Globus pallidus (tissue), 1 donor: Measurements from ENCODE around the gene C10orf105.
A peak's percentile ranks its signal among the peaks of the same experiment; 100 is the strongest.

Source experiments
- DNase-seq: peaks from one replicate; pipeline ENCODE4 v3.0.0-alpha.2; 2015; ENCODE audit warnings: low spot score

The C10orf105 gene

DNA sequence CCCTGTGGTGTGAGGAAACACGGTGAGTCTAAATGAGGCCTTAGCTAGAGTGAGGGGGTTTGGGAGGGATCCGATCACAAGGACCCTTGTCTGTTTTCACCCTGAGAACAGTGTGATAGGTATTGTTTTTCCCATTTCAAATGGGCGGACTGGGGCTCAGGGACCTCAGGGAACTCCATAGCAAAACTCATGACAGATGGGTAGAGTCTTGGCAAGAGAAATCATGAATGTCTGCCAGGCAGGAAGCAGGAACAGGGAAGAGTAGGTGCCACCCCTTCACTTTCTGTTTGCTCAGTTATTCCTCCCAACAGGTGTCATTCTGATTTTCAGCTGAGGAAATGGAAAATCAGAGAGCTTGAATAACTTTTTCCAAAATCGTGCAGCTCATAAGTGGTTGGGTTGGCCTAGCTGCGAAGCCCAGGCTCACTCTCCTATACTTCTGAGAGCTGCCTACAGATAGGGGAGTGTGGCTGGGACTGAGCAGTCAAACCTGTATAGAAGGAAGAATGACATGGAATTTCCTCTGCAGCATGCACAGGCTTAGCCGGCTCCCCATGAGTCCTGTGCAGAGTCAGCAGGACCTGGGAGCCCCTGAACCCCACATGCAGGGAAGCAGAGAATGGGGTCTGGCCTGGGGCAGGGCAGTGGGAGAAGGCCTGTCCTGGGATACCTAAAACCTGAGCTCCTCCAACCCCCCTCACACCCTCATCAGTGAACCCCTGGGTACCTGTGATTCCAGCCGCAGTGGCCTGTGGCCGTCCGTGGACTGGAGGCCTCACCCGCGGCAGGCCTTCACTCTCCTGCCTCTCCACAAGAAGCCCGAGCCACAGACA, 17.6 kb upstream of the C10orf105 start:
- no peak for DNase-seq

DNA sequence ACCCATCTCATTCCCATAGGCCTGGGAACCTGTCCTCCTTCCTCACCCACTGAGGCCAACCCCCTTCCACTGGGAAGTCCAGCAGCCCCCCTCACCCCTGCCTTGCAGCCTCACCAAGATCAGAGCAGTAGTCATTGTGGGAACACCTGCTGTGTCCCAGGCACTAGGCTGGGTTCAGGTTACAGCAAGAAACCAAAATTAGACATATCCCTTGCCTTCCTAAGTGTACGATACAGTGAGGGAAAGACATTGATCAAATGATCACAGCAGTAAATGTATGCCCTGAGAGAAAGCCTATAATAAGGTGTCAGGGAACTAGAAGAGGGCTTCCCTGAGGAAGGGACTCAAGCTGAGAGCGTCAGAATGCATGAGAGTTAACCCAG, 17.0 kb upstream of the C10orf105 start:
- no peak for DNase-seq

DNA sequence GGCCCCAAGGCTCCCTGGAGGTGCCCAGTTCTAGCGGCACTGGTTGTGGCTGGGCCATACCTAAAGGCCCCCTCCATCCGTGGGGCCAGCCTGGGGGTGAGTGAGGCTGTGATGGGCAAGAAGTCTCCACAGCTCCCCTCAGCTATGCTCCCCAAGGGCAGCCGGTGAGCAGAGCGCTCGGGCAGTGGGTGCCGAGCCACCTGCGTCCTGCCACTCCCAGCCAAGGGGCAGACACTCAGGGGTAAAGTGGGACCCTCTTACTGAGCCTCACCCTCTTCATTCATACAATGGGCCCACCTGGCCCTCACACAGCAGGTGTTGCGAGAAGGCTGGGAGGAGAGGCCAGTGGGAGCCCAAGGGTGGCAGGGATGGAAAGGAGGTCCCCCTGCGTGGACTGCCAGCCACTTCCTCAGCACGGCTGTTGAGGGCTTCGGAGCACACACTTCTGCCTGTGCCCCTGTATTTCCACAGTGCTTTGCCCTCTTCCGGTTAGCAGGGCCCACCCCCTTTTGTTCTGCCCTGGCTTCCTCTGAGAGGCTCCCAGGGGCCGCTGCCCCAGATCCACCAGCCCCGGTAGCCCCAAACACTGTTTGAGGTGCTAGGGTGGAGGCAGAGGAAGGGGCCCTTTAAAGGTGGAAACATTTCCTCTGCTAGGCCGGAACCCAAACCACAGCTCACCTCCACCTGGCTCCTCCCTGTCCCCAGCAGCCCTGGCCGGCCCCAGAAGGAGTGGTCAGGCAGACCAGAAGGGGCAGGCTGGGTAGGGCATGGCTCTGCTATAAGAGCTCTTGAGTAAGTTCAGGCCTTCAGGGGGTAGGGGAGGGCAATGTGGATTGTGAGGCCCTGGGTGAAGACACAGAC, 16.4 kb upstream of the C10orf105 start:
- no peak for DNase-seq

DNA sequence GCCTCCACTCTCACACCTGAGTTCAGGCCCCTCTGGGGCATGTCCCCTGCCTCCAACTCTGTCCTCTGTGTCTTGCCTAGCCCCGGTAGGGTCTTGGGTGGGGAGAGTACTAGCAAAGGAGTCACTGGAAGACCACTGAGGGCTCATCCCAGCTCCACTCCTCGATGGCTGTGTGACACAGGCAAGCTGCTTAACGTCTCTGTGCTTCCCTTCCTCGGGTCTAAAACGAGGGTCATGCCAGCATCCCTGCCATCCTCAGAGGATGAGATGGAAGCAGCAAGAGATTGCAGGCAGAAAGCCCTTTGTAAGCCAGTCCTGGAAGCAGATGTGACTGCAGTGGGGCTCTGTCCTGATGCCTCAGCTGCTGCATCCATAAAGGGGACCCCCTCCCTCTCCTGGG, 15.2 kb upstream of the C10orf105 start:
- DNase-seq = no peak

DNA sequence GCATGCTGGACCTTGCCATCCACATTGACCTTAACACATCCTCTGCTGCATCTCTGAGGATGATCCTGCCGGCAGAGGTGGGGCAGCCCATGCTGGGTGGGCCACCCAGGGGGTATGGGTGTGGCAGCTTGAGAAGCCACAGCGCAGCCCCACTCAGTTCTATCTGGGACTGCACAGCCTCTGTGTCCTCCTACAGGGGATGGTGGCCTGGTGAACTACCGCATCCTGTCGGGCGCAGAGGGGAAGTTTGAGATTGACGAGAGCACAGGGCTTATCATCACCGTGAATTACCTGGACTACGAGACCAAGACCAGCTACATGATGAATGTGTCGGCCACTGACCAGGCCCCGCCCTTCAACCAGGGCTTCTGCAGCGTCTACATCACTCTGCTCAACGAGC, 12.2 kb upstream of the C10orf105 start:
- DNase-seq = no peak

DNA sequence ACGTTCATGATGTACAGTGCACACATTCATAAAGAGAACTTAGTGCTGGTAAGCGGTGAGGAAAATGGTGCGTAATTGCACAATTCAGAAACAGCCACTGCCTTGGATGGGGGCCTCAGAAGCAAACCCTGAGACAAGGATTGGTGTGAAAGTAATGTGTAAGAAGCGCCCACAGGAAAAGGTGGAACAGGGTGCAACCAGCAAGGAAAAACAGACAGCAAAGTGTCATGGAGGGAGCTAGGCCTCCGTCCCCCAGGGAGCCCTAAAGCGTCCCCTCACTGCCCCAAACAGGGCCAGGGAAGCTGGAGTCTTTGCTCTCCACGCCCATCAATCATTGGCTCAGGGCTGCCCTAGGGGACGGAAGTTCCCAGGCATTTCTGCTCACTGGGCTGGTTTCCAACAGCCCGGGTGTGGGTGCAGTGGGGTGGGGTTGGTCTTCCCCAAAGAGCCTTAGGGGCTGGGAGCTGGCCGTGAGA, 9.6 kb upstream of the C10orf105 start:
- DNase-seq = no peak

DNA sequence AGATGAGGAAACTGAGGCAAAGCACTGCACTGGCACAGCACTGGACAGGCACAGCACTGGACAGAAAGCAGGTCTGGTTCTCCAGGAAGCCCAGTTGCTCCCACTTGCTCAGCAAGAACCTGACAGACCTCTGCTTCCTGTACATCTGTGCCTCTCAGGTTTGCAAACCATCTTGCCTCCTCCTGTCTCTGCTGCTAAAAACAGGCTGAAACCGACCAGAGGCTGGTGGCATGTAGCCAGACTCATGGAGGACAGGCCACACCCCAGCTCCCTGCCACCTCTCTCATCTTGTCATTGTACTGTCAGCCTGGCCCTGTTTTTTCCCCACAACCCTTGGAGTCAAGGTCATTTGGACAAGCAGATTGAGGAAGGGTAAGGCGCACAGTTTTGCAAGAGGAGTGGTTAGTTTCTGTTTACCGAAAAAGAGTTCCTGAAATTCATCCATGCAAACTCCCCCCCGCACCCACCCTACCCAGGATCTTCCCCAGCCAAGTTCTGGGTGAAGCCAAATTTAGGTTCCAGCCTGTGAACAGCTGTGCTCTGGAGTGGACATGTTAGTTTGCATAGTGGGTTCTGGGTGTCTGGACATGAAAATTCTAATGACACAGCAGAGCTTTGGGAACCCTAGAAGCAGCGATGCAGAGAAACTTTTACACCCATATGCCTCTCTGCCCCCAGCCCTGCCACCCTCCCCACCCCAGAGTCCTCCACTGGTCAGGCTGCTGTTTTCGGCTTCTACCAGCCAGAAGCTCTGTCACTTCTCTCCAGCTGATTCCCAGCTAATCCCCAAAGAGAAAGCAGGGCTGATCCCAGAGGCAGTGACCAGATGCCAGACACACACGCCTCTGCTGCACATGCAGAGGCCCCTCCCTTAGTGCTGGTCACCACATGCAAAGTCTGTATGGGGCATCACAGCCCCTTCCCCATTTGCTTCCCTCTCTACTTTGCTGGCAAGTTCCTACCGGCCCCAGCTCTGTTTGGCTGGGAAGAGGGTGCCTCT, 8.5 kb upstream of the C10orf105 start:
- peak; percentile 43 for DNase-seq

DNA sequence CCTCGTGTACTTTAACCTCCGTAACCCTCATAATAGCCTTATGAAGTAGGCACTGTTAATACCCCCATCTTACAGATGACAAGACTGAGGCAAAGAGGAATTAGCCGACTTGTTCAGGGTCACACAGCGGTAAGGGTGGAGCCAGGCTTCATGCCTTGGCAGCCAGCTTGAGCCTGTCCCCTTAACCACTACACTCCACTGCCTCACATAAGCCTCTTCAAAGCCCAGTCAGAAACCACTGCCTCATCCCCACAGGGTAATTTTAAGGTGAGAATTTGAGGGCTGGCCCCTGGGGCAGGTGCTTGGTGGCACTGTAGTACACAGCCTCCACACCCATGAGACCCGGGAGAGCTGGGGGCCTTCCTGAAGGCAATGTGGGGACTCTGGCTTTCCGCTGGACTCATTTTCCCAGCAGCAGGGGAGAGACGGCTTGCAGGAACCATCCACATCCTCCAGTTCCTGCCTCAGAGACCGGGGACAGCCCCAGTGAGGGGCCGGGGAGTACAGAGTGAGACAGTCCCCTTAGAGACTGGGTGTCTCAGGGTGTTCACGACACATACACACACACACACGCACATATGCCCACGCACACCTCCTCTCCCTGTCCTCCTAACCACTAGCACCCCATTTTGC, 7.6 kb upstream of the C10orf105 start:
- no peak for DNase-seq

DNA sequence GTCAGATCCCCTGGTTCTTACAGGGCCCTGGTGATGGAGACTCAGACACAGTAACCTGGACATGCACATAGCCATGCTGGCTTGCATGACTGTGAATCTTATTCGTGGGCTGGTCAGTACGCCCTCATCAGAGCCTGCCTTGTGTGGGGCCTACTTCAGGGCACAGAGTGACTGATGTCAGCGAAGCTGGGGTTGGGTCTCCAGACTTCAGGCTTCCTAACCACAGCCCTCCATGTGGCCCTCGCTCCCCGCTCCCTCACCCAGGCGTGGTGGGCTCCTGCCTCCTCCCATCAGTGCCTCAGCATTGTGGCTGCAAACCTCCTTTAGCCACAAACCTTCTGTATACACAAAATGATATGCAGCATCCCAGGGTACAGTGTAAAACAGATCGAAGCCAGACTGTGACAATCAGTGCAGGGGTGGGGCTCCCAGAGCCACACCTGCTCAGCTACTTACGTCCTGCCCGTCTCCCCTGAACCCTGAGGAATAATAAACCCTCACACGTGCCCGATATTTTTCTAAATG, 7.1 kb upstream of the C10orf105 start:
- DNase-seq = no peak

DNA sequence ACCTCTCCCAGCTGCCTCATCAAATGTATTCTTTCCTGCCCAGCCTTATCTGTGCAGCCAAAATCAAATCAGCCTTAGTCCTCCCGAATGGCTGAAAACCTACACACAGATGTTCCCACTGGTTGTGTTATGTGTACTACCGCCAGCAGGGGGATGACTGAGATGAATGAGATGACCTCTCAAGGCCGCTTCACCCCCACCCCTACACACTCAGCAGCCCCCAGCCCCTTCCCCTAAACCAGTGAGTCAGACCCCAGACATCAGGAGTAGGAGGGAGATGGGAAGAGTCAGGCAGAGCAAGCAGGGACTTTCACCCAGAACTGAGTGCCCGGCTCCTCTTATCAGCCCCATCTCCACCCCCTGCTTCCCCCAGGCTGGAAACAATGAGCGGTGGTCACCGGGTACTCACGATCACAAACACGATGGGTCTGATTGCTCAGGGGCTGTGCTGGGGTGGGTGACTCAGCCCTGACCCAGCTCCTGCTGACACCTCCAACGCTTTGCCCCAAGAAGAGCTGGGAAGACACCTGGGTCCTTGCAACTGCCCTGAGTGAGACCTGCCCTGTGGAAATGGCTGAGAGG, 6.5 kb upstream of the C10orf105 start:
- DNase-seq = no peak

DNA sequence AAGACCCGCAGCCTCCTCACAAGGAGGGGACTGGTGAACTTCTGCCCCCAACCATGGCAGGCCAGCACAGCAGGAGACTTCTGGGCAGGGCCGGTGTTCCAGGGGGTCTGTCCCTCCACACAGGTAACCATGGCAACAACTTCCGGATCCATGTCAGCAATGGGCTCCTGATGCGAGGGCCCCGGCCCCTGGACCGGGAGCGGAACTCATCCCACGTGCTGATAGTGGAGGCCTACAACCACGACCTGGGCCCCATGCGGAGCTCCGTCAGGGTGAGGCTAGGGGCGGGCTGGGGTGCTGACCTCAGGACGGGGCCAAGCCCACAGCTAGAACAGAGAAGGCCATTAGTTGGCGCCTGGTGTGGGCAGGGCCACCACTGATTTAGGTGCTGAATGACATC, 5.7 kb upstream of the C10orf105 start:
- no peak for DNase-seq

DNA sequence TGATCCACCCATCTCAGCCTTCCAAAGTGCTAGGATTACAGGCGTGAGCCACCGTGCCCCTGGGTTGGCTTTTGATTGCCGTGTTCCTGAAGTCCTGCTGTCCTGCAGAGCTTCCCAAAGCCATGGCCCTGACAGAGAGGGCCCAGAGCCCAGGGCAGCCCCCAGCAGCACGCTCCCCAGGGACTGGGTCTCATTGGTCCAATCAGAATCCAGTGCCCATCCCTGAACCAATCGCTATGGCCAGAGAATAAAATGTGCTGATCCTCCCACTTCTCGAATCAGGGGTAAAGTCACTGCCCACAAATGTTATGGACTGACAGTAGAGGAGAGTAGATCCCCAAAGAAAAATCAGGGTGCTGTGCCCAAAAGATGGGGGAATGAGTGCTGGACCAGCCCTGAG, 5.0 kb upstream of the C10orf105 start:
- no peak for DNase-seq

DNA sequence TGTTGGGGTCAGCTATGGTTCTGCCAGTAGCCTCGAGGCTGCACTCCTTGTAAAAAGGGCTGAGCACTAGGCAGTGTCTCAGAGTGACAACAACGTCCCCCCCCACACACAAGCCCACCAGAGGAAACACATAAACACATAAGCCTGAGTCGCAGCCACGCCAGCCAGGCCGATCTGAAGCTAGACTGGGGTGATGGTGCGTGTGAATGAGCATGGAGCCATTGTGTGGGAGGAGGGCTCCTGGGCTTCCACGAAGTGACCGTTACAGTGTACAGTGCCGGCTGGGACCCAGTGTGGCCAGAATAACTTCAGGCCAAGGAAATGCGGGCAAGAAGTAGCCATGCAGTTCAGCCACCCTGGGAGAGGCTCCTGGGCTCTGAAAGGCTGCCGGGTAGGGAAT, 3.7 kb upstream of the C10orf105 start:
- DNase-seq = no peak

DNA sequence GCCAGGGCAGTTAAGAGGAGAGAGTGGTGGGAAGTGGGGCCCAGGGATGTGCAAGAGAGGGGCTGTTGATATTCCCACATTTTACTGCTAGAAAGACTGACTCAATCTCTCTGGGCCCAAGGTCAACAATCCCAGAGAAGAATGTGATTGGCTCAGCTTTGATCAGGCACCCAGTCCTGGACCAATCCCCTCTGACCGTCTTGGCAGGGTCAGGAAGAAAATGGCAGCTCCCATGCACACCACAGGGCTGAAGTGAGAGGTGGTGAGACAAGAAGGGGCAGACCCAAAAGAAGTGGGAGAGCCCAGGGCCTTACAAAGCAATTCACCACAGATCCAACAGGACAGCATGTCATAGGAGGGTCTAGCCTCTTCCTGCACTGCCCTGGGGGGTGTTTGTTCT, 3.3 kb upstream of the C10orf105 start:
- DNase-seq = no peak

DNA sequence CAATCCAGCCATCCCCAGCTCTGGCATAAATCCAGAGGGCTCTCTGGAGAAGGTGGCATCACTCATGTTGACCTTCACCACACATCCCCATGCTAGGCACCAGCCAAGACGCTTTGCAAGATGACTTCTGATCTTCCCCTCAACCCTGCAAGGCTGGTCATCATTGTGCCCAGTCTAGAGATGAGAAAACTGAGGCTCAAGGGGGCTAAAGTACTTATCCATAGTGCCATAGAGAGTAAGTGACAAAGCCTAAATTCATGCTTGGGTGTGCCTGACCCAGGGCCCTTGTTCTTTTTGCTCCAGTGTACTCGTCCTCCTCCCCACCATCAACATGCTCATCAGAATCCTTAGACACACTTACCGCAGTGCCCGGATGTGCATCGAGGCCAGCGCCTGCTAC, 1.7 kb upstream of the C10orf105 start:
- no peak for DNase-seq

DNA sequence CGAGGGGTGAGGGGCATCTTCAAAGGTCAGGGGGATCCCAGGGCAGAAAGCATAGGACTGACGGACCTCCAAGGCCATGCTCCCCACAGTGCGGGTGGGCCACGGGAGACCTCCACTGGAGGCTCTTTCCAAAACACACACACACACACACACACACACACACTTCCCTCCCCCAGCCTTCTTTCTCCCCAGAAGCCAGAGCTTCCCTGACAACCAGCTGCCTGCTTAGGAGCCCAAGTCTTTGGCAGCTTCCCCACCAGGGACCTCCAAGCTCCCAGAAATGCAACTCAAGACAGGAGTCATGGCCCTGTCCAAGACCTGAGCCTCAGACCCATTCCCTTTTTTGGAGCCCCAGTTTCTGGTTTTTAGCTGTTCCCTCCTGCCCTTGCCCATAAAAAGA, 710 bp upstream of the C10orf105 start:
- no peak for DNase-seq

DNA sequence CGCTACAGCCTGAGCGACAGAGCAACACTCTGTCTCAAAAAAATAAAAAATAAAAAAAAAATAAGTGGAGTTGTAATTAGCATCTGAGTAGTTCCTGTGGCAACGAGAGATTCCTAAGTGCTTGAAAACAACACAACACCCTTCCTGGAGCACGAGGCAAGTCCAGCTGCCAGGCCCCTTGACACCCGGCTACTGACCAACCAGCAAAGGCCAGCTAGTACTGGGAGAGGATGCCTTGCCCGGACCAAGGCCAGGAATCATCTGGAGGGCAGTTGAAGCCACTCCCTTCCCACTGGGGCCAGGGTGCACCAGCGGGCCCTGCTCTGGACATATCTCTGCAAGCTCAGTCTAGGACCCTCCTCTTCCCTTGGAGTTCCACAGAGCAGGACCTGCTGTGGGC, 536 bp downstream of the C10orf105 start:
- peak; percentile 57 for DNase-seq

DNA sequence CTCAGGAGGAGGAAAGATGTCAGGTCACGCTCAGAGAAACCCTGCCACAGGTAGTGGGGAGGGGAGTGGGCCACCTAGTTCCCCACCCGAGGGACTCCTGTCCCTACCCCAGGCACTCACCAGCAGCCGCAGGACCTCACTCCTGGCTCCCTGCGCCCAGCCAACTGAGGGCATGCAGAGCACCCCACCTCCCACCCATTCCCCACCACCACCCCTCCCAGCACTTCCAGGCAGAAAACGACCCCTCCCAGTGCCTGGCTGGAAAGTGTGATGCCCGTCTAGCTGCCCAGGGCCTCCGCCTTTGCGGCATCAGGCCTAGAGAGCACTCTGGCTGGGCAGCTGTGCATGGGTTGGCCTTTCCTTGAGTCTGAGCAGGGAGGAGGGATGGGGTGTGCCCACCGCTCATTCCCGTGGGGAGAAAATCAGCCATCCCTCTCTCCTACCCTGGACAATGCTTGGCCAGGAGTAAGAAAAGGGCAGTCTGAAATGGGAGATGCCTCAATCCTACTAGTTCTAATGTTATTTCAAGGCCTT, 1.3 kb downstream of the C10orf105 start:
- no peak for DNase-seq

DNA sequence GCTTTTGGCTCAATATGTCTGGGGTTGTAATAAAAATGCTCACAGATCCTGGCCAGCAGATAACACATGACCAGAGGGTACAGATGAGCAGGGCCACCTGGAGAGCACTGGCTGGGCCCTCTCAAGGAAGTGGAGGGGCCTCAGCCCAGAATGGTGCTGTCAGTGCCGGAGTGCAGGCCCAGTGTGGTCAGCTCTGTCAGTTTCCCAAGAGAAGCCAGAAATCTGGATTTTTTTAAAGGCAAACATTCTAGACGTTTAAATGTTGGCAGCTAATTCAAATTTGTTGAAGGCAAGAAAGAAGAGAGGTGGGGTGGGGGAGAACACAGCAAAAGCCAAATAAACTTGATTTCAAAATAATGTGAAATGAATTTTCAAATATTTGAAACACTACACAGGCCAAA, 2.0 kb downstream of the C10orf105 start:
- DNase-seq = no peak

DNA sequence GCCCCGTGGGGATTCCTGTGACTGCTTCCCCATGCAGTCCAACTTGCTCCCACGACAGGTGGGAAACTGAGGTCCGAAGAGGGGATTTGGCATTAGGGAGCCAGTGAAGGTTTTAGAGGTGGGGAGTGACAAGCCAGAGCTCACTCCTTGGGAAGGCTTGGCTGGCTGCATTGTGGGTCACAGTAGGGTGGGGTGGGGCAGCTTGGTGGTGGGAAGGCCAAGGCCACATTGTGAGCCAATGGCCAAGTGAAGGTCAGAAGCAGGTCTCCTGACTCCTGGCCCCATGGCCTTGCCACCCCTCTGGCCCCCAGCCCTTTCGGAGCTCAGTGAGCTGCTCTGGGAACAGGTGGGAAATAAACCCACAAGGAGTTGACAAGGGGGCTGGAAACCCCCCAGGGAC, 2.5 kb downstream of the C10orf105 start:
- DNase-seq = no peak

DNA sequence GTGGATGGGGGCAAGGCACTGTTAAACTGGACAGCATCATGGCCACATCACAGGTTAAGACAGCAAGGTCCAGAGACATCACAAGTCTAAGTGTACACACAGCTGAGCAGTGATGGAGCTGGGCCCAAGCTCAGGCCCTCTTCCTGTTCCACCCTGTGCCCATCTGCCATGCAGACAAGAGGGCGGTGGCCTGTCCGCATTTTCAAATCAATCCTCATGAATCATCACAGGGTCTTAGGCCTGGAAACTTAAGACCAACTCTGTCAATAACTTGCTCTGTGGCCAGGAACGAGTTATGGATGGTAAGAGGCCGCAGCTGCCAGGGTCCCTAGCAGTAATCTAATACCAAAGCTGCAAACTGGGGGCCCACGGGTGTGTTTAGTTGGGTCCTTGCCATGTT, 3.2 kb downstream of the C10orf105 start:
- DNase-seq = no peak
